HG03196 (cell line): ENCODE data around the gene CEACAM8.
"Not testable (repeated sequence)": the region's sequence is repeated elsewhere in the genome, so short reads cannot be mapped to it uniquely, and the experiment has no call there.

Source experiments
- ATAC-seq: cut with Tn5 transposase; IDR thresholded peaks from one replicate; pipeline ENCODE4 v1.9.1; 2021; ENCODE audit not compliant: unreplicated experiment

The CEACAM8 gene

DNA sequence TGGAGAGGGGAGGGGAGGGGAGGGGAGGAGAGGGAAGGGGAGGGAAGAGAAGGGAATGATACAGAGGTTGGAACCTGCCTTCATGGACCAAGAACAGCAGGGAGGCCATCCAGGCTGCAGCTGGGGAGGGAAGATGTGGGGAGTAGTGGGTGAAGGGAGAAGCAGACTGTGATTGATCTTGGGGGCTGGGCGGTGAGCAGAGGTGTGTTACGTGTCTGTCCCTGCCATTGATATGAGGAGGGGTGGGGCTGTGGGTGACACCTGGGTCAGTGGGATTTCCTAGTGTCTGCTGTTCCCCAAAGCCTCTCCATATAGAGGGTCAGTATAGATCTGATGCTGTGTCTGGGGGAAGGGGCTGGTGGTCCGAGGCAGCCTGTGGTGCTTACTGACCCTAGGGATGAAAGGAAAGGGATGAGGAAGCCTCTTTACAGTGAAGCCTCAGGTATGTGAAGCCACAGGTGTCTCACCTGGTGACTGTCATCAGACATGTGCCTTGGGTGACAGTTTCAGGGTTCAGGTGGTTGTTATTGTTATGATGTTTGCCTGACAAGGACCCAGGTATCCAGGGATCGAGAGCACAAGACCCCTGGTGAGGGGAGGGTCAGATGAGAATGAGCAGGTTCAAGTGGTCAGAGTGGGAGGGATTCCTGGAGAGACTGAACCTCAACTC is 47.8 kb downstream of the CEACAM8 start:
- no peak for ATAC-seq

DNA sequence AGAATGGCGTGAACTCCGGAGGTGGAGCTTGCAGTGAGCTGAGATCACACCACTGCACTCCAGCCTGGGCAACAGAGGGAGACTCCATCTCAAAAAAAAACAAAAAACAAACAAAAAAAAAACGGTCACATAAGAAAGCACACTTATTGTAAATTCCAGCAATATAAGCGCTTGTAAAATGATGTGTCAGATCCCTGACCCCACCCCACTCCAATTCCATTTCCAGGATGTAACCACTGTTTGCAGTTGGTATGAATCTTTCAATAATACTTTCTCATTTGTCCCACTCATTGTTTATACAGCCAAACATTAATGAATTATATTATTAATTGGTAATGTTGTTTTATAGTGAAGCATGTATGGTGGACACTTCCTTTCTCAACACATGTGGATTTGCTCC is 50.6 kb downstream of the CEACAM8 start:
- no peak for ATAC-seq

DNA sequence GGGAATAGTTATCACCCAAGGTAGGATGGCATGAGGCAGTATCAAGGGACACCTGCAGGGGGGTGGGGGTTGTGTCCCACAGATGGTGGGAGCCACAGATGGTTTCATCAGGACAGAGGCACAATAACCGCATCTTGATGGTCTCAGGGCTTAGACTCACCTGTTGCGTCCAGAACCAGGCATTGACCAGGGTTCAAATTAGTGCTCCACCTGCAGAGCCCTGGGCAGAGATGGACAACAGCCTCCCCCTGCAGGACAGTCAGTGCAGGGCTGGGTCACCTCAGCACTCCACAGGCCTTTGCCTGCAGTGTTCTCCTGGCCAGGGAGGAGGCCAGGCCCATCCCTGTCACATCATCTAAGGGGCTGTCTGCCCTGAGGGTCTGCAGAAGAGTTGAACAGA is 51.9 kb downstream of the CEACAM8 start:
- no peak for ATAC-seq

DNA sequence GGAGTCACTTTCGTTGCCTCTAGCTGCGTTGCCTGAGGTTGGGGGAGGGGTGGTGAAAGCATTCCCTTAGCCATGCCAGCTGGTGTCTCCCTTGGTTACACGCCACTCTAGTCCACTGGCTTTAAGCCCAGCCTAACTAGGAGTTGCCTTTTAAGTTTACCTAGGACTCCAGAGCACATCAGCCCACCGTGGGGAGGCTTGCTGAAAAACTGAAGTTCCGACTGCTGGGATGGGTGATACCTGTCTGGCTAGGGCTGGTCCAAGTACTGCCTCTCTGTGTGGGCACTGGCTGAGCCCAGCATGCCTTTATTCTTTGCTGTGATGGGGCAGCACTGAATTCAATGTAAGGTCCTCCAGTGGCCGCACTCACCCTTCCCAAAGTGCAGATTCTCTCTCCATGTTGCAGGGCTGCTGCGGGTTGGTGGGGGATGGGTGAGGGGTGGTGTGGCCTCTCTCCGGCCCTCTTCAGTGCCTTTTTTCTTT is 54.6 kb downstream of the CEACAM8 start:
- no peak for ATAC-seq

DNA sequence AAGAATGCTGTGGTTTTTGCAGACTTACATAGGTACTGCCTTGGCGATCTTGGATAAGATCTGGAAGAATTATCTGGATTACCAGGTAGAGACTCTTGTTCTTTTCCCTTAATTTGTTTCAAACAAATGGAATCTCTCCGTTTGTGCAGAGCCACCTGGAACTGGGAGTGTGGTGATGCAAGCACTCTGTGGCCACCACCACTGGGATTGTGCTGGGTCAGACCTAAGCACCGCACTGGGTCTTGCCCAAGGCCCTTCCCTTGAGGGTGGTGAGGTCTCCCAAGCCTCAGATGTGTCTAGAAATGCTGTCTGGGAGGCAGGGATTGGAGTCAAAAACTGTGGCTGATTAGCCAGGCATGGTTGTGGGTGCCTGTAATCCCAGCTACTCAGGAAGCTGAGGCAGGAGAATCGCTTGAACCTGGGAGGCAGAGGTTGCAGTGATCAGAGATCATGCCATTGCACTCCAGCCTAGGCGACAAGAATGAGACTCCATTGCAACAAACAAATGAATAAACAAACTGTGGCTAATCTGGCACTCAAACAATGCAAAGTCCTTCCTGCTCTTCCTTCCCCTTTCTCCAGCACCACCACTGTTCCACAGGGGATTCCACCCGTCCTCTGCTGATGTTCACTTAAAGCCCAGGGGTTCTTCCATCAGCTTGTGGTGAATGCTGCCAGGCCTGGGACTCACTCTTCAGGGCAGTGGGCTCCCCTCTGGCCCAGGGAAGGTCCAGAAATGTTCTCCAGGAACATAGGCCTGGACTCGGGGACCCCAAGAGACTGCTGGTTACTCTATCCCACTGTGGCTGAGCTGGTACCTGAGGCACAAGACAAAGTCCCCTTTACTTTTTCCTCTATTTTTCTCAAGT is 55.6 kb downstream of the CEACAM8 start:
- no peak for ATAC-seq

DNA sequence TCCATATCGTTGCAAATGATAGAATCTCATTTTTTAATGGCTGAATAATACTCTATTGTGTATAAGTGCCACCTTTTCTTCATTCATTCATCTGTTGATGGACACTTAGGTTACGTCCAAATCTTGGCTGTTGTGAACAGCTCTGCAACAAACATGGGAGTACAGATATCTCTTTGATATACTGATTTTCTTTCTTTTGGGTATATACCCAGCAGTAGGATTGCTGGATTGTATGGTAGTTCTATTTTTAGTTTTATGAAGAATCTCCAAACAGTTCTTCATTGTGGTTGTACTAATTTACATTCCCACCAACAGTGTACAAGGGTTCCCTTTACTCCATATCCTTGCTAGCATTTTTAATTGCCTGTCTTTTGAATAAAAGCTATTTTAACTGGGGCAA is 59.4 kb downstream of the CEACAM8 start:
- not testable (repeated sequence) for ATAC-seq

DNA sequence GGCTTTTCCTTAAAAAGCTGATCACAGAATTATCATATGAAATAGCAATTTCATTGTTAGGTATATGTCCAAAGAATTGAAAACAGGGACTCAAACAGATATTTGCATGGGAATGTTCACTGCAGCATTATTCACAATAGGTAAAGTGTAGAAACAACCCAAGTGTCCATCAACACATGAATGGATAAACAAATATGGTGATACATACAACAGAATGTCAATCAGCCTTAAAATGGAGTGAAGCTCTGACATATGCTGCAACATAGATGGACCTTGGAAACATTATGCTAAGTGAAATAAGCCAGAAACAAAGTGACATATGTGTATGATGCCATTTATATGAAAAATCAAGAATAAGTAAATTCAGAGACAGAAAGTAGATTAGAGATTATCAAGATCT is 60.3 kb downstream of the CEACAM8 start:
- ATAC-seq: no peak

DNA sequence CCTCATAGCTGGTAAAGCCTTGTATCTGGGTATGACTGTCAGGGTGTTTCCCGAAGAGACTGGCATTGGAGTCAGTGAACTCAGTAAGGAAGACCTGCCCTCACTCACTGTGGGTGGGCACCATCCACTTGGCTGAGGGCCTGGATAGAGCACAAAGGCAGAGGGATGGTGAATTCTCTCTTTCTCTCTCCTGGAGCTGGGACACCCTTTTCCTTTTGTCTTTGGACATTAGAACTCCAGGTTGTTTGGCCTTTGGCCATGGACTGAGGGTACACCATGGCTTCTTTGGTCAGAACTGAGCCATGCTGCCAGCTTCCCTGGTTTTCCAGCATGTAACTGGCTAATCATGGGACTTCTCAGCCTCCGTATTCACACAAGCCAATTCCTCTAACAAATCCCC is 61.8 kb downstream of the CEACAM8 start:
- ATAC-seq: no peak

DNA sequence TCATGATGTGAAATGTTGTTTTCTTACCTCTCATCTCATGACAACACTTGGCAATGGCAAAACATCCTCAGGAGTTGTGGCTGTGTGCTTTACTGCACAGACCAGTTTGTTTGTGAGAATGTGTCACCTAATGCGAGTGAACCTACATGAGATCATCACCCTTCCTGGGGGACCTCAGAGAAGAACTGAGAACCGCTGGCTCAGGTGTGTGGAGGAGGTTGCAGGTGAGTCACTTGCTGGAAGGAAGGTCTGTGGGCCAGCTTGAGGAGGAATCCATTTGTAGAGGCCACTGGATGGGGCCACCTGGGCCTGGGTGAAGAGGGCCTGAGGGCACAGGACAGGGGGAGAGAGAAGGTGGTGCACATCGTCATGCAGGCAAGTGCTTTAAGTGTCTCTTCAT is 63.4 kb downstream of the CEACAM8 start:
- ATAC-seq: no peak
